HepG2 (cell line): ENCODE data around the gene SNX9. TPM values are rescaled to one million over a fixed set of nuclear protein-coding genes. Genes with fewer than 3 reads are reported as not detected.

ENCODE experiments used
- ATF4 ChIP-seq, 2 experiments: fragments of 450-650 bp in 1 of 2; sonication (generic) in 1 of 2; formaldehyde crosslinking; IDR thresholded peaks; 2 replicates each; pipeline versions ENCODE4 v1.5.0 to v1.8.0; 2020 to 2022; ENCODE audit warnings: mild to moderate bottlenecking in 1 of 2, missing genetic modification reagents in 1 of 2
- MLLT10 ChIP-seq: sonication (generic); formaldehyde crosslinking; IDR thresholded peaks from 2 replicates; pipeline ENCODE4 v1.4.0; 2020; ENCODE audit warnings: missing genetic modification reagents
- NFIB ChIP-seq: sonication (generic); formaldehyde crosslinking; IDR thresholded peaks from 2 replicates; pipeline ENCODE4 v1.9.0; 2021; ENCODE audit warnings: missing genetic modification reagents, mild to moderate bottlenecking, borderline replicate concordance
- NFKB2 ChIP-seq: sonication (generic); formaldehyde crosslinking; IDR thresholded peaks from 2 replicates; pipeline ENCODE4 v1.4.0; 2020; ENCODE audit warnings: missing genetic modification reagents, borderline replicate concordance
- REST ChIP-seq, 2 experiments: IDR thresholded peaks; 2 replicates each; pipeline ENCODE4 v1.6.1; 2011 to 2012; ENCODE audit warnings: low read length in 2 of 2, borderline replicate concordance in 1 of 2, low read depth in 1 of 2, mild to moderate bottlenecking in 1 of 2, moderate library complexity in 1 of 2
- SP140L ChIP-seq: sonication (generic); formaldehyde crosslinking; IDR thresholded peaks from 2 replicates; pipeline ENCODE4 v1.4.0; 2020; ENCODE audit warnings: missing genetic modification reagents, borderline replicate concordance
- TBL1XR1 ChIP-seq: fragments of 150-350 bp; IDR thresholded peaks from 2 replicates; pipeline ENCODE4 v1.6.1; 2014; ENCODE audit warnings: borderline replicate concordance, low read length; ENCODE audit not compliant: partially characterized antibody
- ZBTB2 ChIP-seq: sonication (generic); formaldehyde crosslinking; IDR thresholded peaks from 2 replicates; pipeline ENCODE4 v1.8.0; 2022; ENCODE audit warnings: low read depth, missing genetic modification reagents
- ZNF251 ChIP-seq: sonication (generic); formaldehyde crosslinking; IDR thresholded peaks from 2 replicates; pipeline ENCODE4 v1.9.0; 2021; ENCODE audit warnings: mild to moderate bottlenecking, missing genetic modification reagents
- ZNF329 ChIP-seq: sonication (generic); formaldehyde crosslinking; IDR thresholded peaks from 2 replicates; pipeline ENCODE4 v1.9.0; 2021; ENCODE audit warnings: low read depth, mild to moderate bottlenecking, missing genetic modification reagents
- ZNF33B ChIP-seq: sonication (generic); formaldehyde crosslinking; IDR thresholded peaks from 2 replicates; pipeline ENCODE4 v1.5.1; 2020; ENCODE audit warnings: mild to moderate bottlenecking, missing genetic modification reagents
- ZNF678 ChIP-seq: sonication (generic); formaldehyde crosslinking; IDR thresholded peaks from 2 replicates; pipeline ENCODE4 v1.4.0; 2020; ENCODE audit warnings: mild to moderate bottlenecking, missing genetic modification reagents
- ZNF737 ChIP-seq: sonication (generic); formaldehyde crosslinking; IDR thresholded peaks from 2 replicates; pipeline ENCODE4 v1.5.0; 2020; ENCODE audit warnings: missing genetic modification reagents, mild to moderate bottlenecking, borderline replicate concordance
- ZNF792 ChIP-seq: IDR thresholded peaks from 2 replicates; pipeline ENCODE4 v1.6.1; 2016
- polyA plus RNA-seq, 8 experiments: library from polyadenylated mRNA; depleted of rRNA in 3 of 8; stranded (reverse) in 7 of 8; unstranded in 1 of 8; fragments of >200 nt; fragmentation: Illumina TruSeq in 4 of 8; extraction: Trizol in 4 of 8; gene quantifications; 2 replicates each; pipeline versions ENCODE4 v1.2.1 to v1.2.3, GENCODE V29; 2011 to 2016; ENCODE audit warnings: low read depth in 4 of 8, missing spikeins in 1 of 8, mixed read lengths in 1 of 8; ENCODE audit not compliant: insufficient read depth in 1 of 8
- total RNA-seq, 5 experiments: library from RNA; depleted of rRNA; stranded (reverse); fragments of >200 nt; fragmentation: Illumina TruSeq; extraction: Trizol; gene quantifications; 2 replicates each; pipeline ENCODE4 v1.2.3, GENCODE V29; 2016; ENCODE audit warnings: low read depth in 1 of 5
- TF ChIP-seq, protein P1 (sequence below): sonication (generic); formaldehyde crosslinking; IDR thresholded peaks from 2 replicates; pipeline ENCODE4 v1.4.0; 2020; ENCODE audit warnings: missing genetic modification reagents
- TF ChIP-seq, protein P2 (sequence below): sonication (generic); formaldehyde crosslinking; IDR thresholded peaks from 2 replicates; pipeline ENCODE4 v1.8.0; 2022; ENCODE audit warnings: mild to moderate bottlenecking, missing genetic modification reagents, moderate library complexity
- TF ChIP-seq, protein P3 (sequence below): IDR thresholded peaks from 2 replicates; pipeline ENCODE4 v1.6.1; 2016; ENCODE audit warnings: missing compliant biosample characterization, missing genetic modification reagents, borderline replicate concordance

SNX9 gene
- total and polyA plus RNA-seq, 2 of the 13 experiments (the other 11 are each of a cell fraction or from before 2014, with no cell fraction given): 21.9 to 36.0 TPM

- TF ChIP-seq ZNF792 (CRISPR knock-in tag): no peak
- TF ChIP-seq MLLT10 (CRISPR knock-in tag): no peak
- TF ChIP-seq NFKB2 (CRISPR knock-in tag): no peak
- TF ChIP-seq, protein P1, sequence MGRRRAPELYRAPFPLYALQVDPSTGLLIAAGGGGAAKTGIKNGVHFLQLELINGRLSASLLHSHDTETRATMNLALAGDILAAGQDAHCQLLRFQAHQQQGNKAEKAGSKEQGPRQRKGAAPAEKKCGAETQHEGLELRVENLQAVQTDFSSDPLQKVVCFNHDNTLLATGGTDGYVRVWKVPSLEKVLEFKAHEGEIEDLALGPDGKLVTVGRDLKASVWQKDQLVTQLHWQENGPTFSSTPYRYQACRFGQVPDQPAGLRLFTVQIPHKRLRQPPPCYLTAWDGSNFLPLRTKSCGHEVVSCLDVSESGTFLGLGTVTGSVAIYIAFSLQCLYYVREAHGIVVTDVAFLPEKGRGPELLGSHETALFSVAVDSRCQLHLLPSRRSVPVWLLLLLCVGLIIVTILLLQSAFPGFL (CRISPR knock-in tag): no peak
- TF ChIP-seq, protein P2, sequence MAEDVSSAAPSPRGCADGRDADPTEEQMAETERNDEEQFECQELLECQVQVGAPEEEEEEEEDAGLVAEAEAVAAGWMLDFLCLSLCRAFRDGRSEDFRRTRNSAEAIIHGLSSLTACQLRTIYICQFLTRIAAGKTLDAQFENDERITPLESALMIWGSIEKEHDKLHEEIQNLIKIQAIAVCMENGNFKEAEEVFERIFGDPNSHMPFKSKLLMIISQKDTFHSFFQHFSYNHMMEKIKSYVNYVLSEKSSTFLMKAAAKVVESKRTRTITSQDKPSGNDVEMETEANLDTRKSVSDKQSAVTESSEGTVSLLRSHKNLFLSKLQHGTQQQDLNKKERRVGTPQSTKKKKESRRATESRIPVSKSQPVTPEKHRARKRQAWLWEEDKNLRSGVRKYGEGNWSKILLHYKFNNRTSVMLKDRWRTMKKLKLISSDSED: no peak
- no peak for TF ChIP-seq ZNF33B
- TF ChIP-seq REST (IDR thresholded peaks at IDR 0.05; ENCODE audit: borderline replicate concordance in 1 of 2, low read depth in 1 of 2, low read length in 2 of 2): no peak
- no peak for TF ChIP-seq NFIB (CRISPR knock-in tag)
- TF ChIP-seq TBL1XR1: peak; percentile 52
- TF ChIP-seq ZNF251 (CRISPR knock-in tag): no peak
- 0 out of 2 replicates have a peak, but pooled peaks have one; percentile 49 for TF ChIP-seq SP140L
- TF ChIP-seq ZNF329 (CRISPR knock-in tag): no peak
- TF ChIP-seq, protein P3, sequence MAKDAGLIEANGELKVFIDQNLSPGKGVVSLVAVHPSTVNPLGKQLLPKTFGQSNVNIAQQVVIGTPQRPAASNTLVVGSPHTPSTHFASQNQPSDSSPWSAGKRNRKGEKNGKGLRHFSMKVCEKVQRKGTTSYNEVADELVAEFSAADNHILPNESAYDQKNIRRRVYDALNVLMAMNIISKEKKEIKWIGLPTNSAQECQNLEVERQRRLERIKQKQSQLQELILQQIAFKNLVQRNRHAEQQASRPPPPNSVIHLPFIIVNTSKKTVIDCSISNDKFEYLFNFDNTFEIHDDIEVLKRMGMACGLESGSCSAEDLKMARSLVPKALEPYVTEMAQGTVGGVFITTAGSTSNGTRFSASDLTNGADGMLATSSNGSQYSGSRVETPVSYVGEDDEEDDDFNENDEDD (CRISPR knock-in tag): 0 out of 2 replicates have a peak, but pooled peaks have one; percentile 49
- no peak for TF ChIP-seq ZNF678 (CRISPR knock-in tag)
- 0 out of 4 replicates have a peak, but pooled peaks of 1 of the 2 experiments have one; percentile 32 for TF ChIP-seq ATF4 (CRISPR knock-in tag; IDR thresholded peaks at IDR 0.05)
- TF ChIP-seq ZBTB2 (CRISPR knock-in tag): no peak
- no peak; the same call in 1 of the 2 replicates for TF ChIP-seq ZNF737
These were observed 159.7 kb downstream of the SNX9 start (continued) for GRCh38 chr6:157982563-157983405.
